GM21390 (cell line): ENCODE measurements around the gene KRT35.
"Not testable (repeated sequence)": the region's sequence is repeated elsewhere in the genome, so short reads cannot be mapped to it uniquely, and the experiment has no call there.

Source experiments
- ATAC-seq: cut with Tn5 transposase; IDR thresholded peaks from one replicate; pipeline ENCODE4 v1.9.1; 2021; ENCODE audit not compliant: unreplicated experiment

Gene KRT35

GRCh38 chr17:41462705-41463104 lies 18.2 kb downstream of the KRT35 start:
- ATAC-seq: no peak

- no peak for ATAC-seq
Observed at GRCh38 chr17:41457676-41458075, 23.3 kb downstream of the KRT35 start.

GRCh38 chr17:41456204-41456603 lies 24.7 kb downstream of the KRT35 start:
- ATAC-seq: no peak

- ATAC-seq: no peak
Observed at GRCh38 chr17:41455236-41455635, 25.7 kb downstream of the KRT35 start.

GRCh38 chr17:41453066-41453465 lies 27.9 kb downstream of the KRT35 start:
- ATAC-seq: no peak

- no peak for ATAC-seq
Observed at GRCh38 chr17:41452281-41452680, 28.7 kb downstream of the KRT35 start.

- no peak for ATAC-seq
Observed at GRCh38 chr17:41451154-41451728, 29.7 kb downstream of the KRT35 start.

GRCh38 chr17:41449008-41449407 lies 31.9 kb downstream of the KRT35 start:
- no peak for ATAC-seq

- no peak for ATAC-seq
Observed at GRCh38 chr17:41448506-41448905, 32.4 kb downstream of the KRT35 start.

- no peak for ATAC-seq
Observed at GRCh38 chr17:41446806-41447205, 34.1 kb downstream of the KRT35 start.

- no peak for ATAC-seq
Observed at GRCh38 chr17:41444640-41445039, 36.3 kb downstream of the KRT35 start.

GRCh38 chr17:41444186-41444585 lies 36.8 kb downstream of the KRT35 start:
- no peak for ATAC-seq

- no peak for ATAC-seq
Observed at GRCh38 chr17:41442739-41443138, 38.2 kb downstream of the KRT35 start.

- ATAC-seq: no peak
Observed at GRCh38 chr17:41440531-41441033, 40.4 kb downstream of the KRT35 start, which contains the start of gene KRT38. Gene KRT38, minus strand, starts transcription at chr17:41440983. Its CDS starts 62 bp downstream, at chr17:41440921.

- no peak for ATAC-seq
Observed at GRCh38 chr17:41439375-41439774, 41.6 kb downstream of the KRT35 start.

- no peak for ATAC-seq
Observed at GRCh38 chr17:41437769-41438168, 43.2 kb downstream of the KRT35 start.

- no peak for ATAC-seq
Observed at GRCh38 chr17:41437254-41437653, 43.7 kb downstream of the KRT35 start.

GRCh38 chr17:41434415-41434814 lies 46.5 kb downstream of the KRT35 start:
- no peak for ATAC-seq

- no peak for ATAC-seq
Observed at GRCh38 chr17:41434005-41434404, 46.9 kb downstream of the KRT35 start.

- ATAC-seq: no peak
Observed at GRCh38 chr17:41433586-41433985, 47.4 kb downstream of the KRT35 start.

- ATAC-seq: not testable (repeated sequence)
Observed at GRCh38 chr17:41430376-41430775, 50.6 kb downstream of the KRT35 start.

GRCh38 chr17:41429667-41430066 lies 51.3 kb downstream of the KRT35 start:
- ATAC-seq: no peak
